GM21367 (cell line): ENCODE measurements around the gene SLC13A2.

ENCODE experiments used
- ATAC-seq: cut with Tn5 transposase; IDR thresholded peaks from one replicate; pipeline ENCODE4 v1.9.1; 2021; ENCODE audit not compliant: unreplicated experiment

The SLC13A2 gene

DNA sequence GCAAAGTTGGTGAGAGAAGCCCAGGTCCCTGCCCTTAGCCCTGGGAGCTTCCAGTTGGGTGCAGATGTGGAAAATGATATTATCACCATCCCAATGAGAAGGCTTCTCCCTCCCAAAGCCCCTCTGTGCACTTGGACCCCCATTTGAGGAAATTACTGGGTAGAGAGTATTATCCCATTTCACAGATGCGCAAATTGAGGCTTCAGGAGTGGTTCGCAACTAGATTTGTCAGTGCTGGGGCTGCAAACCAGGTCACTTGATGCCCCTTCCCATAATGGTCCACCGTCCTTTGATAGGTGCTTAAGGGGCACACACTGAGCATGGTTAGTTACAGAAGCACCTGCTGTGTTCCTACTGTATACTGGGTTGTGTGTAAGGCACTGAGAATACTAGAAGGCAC is 18.4 kb downstream of the SLC13A2 start:
- ATAC-seq, result no peak

DNA sequence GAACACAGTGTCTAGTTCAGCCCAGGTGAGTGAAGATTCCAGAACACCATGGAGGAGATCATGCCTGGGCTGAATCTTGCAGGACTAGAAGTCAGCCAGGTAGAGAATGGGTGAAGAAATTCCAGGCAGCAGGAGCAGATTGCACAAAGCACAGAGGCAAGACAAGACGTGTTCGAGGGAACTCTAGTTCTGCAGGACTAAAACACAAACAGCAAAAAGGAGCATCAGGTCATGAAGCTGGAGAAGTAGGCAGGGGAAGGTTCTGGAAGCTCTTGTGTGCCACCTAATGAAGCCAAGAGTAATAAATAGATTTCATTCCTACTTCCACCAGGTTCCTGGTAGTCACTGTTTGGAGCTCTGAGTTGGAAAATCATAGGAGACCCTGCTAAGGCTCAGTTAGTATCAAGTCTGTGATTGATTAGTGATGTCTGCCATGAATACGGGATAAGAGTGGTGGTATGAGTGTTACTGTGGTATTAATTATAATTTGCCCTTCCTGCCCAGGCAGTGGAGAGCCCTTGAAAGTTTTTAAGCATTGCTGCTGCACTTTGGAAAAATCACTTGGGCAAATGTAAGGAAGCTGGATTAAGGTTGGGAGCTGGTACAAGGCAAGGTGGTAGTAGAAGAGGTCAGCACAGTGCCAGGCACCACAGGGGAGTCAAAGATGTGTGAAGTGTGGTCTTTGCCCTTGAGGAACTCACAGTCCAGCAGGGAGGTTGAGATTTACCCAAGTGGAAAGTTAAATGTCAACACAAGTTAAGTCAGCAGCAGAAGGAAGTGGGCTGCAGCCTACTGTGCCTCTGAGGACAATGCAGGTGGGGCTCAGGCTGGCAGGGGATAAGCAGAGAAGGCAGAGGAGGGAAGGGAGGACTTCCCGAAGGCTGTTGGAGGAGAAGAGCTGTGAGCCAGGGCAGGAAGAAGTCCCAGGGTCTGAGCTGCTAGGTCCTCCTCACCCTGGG is 19.2 kb downstream of the SLC13A2 start:
- ATAC-seq, result no peak

DNA sequence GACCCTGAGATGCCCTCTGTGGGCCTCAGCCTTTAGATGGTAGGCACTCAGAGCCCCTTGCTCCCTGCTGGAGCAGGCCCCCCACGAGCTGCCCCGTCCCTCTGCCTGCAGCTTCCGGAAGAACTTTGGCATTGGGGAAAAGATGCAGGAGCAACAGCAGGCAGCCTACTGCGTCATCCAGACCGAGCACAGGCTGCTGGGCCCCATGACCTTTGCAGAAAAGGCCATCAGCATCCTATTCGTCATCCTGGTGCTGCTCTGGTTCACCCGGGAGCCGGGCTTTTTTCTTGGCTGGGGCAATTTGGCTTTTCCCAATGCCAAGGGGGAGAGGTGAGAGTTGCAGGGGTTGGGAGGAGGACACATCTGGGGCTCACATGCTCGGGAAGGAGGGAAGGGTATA is 20.0 kb downstream of the SLC13A2 start:
- ATAC-seq, result no peak

GRCh38 chr17:28494445-28495188 is 21.2 kb downstream of the SLC13A2 start:
- peak; percentile 62 for ATAC-seq

DNA sequence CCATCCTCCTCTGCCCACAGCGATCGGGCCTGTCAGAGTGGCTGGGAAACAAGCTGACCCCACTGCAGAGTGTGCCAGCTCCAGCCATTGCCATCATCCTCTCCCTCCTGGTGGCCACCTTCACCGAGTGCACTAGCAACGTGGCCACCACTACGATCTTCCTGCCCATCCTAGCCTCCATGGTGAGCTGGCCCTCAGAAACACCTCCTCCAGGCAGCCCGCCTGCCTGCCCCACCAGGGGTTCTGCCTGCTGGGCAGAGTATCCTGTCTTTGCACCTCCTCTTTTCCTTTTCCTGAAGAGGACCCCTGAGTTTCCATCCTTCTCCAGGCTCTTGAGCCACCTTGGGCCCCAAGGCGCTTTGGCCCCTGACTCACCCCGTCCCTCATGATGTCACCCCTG is 22.2 kb downstream of the SLC13A2 start:
- no peak for ATAC-seq

DNA sequence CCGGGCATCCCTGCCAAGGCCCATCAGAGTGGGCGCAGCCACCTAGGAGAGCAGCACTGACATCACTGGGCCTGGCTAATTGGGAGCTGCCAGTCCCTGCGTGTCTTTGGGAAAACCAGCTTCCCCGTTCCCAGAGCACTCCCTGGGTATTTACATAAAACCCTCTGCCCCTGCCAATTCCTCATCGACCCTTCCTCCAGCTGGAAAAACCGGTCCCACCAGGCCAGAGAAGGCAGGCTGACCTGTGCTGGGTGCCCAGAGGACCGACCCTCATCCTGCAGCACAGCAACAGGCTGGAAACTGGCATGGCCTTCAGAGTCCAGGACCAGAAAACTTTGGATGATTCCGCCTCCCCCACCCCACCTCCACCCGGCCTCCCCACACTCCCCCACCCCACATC is 24.5 kb downstream of the SLC13A2 start:
- ATAC-seq, result no peak

DNA sequence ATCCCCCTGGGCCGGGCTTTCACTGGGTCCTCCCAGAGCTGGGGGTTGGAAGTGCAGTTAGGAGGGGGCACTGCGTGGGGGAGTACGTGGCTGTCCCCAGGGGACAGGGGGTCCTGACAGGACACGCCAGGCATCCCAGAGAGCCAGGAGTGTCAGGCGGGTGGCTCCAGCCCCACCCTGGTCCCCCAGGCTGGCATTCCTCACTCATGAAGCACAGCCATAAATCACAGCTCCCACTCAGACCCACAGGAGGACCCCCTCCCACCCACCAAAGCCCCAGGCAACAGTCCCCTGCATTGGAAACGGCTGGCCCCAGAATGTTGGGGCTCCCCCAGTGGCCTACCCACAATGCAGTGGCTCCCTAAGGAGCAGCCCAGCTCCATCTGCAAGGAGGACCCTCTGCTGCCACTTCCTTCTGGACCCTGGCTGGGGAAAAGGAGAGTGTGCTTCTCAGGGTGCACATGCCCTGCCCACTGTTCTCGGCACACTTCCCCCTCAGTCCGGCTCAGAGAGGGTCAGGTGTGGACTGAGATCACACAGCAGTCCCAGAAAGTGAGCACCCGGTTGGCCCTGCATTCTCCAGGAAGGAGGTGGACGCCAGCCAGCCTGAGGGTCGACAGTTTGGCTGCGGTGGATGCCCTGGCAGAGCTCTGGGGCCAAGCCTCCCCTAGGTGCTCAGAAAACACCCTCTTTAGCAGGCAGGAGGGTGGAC is 25.4 kb downstream of the SLC13A2 start:
- no peak for ATAC-seq

DNA sequence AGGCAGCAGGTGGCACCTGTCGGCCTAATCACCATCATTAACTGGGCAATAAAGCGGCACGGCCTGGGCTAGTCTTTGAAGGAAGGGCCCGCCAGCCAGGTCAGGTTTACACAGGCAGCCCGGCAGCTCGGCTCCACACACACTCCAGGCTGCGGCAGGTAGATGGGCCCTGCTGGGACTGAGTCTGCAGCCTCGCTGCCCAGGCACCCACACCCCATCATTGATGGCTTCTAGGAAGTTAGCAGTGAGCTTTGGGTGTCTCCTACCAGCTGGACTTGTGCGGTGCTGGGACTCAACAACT is 25.9 kb downstream of the SLC13A2 start:
- ATAC-seq, result no peak

DNA sequence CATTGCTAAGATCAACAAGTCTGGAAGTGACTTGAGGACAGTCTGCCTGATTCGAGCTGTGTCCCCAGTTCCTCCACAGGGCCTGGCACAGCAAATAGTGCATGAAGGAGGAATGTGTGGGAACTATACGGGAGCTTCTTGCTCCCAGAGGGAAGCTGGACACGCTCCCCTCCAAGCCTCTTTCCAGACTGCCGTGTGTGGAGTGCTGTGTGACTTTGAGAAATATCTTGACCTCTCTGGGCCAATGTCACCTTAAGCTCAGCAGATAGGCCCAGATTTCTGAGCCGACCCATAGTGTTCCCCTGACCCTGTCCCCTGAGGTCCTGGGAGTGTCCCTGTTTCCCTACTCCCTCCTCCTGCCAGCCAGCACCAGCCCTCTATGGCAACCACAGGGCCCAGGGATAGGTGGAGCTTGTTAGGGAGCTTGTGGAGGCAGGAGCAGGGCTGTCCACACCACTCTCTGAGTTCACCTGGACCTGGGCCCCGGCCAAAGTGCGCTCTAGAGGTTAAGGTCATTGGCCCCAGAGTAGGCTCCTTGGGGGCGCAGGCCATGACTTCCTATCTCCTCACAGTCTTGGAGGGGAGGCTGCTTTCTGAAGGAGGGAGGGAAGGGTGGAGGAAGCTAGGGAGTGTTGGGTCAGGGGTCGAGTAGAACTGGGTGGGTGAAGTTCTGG is 26.4 kb downstream of the SLC13A2 start:
- ATAC-seq, result no peak

DNA sequence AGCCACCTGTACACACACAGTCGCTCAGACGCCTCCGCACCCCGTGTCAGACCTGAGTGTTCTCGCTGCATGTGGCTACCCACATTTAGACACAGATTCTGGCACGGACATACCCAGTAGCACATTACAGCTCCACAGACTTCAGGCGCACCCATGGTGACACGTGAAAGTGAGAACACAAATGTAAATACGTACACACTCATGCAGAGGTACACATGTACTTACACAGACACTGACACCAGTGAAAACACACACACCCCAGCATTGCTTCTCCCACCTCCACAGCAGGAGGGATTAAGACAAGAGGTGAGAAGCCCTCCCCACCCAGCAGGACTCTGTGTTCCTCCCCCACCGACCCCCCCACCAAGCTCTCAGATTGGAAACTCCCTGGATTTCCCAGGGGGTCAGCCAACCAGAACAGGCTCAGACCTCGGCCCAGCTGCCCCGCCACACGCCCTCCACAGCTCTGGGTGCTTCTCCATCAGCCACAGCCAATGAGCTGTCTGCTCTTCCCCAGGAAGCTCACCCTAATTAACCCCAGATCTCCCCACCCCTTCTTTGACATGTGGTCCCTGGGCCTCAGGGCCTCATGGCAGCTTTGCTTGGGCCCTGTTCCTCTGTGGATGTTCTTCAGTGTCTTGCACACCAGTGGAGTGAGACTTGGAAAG is 27.4 kb downstream of the SLC13A2 start:
- ATAC-seq, result no peak

DNA sequence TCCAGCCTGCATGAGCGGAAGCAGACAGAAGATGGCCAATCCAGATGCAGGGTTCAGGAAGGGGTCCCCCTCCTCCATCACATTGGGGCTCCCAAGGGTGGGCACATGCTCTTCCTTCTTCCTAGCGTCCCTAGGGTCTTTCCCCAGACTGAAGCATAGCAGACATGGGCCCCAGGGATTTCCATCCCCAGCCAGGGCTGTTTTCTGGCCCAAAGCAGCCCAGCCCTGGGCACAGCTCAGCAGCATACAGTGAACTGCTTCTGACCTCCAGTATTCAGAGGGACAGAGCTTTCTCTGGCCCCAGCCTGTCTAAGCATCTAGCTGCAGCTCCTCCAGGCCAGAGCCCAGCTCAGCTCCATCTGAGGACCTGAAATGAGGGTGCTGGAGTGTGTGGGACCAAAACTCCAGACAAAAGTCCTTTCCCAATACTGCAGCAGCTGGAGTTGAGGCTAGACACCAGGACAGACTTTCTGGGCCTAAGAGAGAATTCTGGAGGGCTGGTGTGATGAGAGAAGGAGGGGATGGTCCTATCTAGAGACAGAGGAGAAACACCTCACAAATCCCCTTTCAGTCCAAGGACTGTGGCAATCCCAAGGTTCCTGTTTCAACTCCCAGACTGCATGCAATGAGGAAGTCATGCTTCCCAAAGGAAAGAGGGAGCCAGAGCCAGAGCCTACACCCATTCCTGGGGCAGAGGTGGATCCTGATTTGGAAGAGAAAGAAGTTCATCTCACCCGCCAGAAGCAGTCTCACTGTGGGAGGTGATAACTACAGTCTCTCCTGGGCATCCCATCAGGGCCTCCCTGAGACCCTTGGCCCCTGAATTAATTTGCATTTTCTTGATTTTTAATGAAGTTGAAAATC is 28.2 kb downstream of the SLC13A2 start:
- ATAC-seq, result no peak

DNA sequence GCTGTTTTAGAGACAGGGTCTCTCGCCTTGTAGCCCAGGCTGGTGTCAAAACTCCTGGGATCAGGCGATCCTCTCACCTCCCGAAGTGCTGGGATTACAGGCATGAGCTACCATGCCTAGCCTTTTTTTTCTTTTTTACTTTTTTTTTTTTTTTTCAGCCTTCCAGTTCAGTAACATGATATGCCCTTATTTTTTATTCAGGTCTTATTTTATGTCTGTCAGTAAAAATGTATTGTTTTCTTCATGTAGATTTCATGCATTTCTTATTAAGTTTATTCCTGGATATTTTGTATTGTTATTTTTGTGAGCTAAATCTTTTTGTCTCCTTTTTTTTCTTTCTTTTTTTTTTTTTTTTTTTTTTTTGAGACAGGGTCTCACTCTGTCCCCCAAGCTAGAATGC is 30.0 kb downstream of the SLC13A2 start:
- no peak for ATAC-seq

DNA sequence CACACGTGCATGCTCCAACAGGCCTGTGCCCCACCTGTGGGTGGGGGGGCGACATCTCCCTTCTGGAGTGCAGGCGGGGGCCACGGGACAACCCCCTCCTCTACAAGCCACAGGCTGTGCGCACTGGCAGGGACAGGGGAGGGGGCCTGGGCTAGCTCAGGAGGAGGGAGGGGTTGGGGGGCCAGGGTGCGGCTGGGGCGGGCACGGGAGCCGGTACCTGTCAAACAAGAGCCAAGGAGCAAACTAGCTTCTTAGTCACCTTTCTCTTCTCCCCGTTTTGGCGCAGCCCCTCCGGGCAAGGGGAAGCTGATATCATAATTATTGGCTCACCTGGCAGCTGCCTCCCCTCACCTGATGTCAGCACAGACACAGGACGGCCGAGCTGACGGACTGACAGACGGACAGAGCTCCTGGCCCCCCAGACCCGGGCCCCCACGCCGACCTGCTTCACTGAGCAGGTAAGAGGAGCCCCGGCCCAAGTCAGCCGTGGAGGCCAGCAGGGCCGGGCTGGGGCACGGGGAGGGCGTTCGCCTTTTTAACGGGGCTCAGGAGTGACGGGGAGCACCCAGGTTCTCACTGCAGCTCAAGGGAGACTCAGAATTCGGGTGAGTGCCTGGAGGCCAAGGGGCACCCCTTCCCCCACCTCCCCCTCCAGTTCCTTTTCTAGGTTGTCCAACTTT is 32.7 kb downstream of the SLC13A2 start, which contains the start of gene FOXN1:
Gene FOXN1, plus strand, starts transcription at position 363 of the 680 bp plus-strand sequence. CDS start 17,622 bp downstream, outside the sequence.
- ATAC-seq, result no peak

DNA sequence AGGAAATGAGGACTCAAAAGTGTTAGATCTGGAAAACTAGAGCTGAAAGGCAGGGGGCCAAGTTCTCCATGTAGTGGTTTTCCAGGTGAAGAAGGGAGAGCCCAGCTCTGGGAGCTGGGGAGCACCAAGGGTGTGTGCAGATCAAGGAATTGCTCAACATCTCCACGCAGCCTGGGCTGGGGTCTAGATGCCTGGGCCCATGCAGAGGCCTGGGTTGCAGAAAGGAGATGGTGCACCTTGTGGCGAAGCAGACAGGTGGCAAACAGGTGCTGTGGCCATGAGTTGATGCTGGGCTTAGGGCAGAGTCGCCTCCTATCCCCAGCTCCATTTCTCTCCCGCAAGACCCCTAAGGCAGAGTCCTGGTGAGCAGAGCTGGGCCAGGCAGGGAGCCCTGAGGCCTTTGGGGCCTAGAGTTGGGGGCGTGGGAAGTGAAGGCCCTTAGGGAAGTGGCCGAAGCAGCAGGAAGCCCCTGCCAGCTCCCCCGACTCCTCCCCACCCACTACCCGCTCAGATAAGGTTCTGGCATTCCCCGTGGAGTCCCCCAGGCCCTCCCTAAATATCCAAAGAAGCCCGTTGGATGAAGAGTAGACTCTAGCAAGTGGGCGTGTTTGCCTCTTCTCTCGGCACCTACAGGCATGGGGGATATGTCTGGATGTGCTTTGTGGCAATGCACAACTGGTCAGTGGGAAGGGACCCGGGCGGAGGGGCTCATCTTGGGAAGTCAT is 33.5 kb downstream of the SLC13A2 start:
- ATAC-seq, result no peak

GRCh38 chr17:28507567-28508203 is 34.2 kb downstream of the SLC13A2 start:
- no peak for ATAC-seq

GRCh38 chr17:28508211-28508724 is 34.8 kb downstream of the SLC13A2 start:
- ATAC-seq, result no peak

DNA sequence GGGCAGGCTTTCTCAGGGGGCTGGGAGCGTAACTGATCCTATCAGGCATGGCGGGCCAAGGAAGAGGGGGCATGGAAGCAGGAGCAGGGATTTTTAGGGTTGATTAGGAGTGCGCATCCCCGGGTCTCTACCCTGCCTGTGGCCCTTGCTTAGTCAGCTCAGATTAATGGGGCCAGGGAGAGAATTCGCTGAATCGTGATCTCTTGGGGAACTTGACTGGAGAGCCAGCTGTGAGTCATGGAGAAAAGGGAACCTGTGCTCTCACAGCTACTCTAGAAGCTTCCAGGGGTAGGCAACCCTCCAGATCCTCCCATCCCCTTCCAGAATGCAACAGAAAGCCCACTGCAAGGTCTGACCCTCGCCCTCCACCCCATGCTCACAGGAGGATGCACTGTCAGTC is 36.3 kb downstream of the SLC13A2 start:
- ATAC-seq, result no peak
